Activated effector memory CD4-positive, alpha-beta T cell treated with anti-CD3 and anti-CD28 coated beads, Interleukin-2, amount 50 U/mL, for 16 hours (primary cell): Measurements from ENCODE around the gene NAV2.
"Not testable (repeated sequence)": the region's sequence is repeated elsewhere in the genome, so short reads cannot be mapped to it uniquely, and the experiment has no call there.

Experiments used
- DNase-seq: peaks from one replicate; pipeline ENCODE4 v3.0.0-alpha.2; 2020

The NAV2 gene

GRCh38 chr11:19982774-19983495 lies 270.3 kb downstream of the NAV2 start:
- DNase-seq: no peak

GRCh38 chr11:19984048-19984742 lies 271.6 kb downstream of the NAV2 start:
- no peak for DNase-seq

DNA sequence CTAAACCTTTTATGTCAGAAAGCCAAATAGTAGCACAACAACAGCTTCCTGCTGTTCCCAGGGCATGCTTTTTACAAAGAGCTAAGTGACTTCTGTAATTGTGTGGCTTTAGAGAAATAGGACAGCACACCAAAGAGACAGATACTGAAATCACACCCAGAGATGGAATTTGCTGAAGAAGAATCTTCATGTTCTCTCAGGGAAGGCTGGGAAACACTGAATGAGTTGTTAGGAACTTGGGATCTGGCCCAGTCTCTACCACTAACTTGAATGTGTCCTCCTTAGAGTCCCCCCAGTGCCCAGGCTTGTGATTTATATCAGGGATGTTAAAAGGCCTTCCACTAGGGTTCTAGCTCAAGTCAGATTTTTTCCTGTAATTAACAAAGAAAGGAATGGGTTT lies 272.5 kb downstream of the NAV2 start:
- no peak for DNase-seq

GRCh38 chr11:19987331-19987801 lies 274.7 kb downstream of the NAV2 start:
- no peak for DNase-seq

- DNase-seq: no peak
These were observed 276.0 kb downstream of the NAV2 start for GRCh38 chr11:19988598-19988997.

DNA sequence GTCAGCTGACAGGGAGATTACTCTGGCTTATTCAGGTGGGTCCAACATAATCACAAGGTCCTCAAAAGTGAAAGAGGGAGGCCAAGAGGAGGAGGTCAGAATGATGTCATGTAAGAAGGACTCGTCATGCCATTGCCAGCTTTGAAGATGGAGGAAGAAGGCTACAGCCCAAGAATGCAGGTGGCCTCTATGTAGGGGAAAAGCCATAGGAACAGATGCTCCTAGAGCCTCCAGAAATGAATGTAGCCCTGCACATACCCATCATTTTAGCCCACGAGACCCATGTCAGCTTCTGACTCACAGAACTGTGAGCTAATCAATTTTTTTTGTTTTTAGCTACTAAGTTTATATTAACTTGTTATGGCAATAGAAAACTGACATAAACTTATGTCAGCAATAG lies 276.6 kb downstream of the NAV2 start:
- DNase-seq: no peak

DNA sequence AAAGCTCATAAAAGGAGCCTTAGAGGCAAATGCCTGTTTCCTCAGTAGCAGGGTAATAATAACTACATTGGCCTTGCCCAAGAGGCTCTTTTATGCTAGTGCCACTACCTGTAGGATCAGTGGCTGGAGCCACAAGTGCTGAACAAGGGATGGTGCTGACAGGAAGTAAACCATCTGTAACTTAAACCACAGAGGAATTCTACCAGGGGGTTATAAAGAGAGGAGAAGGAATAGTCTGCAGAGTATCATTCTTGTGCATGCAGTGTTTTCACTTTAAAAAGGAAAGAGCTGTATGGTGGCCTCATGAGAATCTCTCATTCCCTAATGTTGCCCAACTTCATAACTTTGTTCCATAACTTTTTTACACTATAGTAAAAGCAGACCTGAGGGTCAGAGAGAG lies 279.5 kb downstream of the NAV2 start:
- no peak for DNase-seq

DNA sequence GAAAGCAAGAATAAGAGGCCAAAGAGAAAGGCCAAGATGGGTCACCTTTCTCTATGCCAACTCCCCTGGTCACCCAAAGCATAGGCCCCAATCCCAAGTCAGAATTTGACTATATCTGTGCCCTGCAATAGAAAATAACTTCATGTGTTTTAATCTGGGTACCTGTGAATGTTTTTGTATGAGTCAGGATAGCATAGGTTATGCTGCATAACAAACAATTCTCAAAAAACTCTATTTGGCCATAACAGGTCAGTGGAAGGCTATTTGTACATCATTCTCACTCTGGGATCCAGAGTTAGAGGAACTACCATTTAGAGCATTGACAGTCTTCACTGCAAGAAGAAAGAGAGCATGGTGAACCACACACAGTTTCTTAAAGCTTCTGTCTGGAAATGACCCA lies 280.4 kb downstream of the NAV2 start:
- DNase-seq: no peak

- no peak for DNase-seq
These were observed 282.0 kb downstream of the NAV2 start for GRCh38 chr11:19994672-19995071.

- DNase-seq: no peak
These were observed 282.5 kb downstream of the NAV2 start for GRCh38 chr11:19995145-19995544.

- DNase-seq: no peak
These were observed 283.9 kb downstream of the NAV2 start for GRCh38 chr11:19996571-19996970.

DNA sequence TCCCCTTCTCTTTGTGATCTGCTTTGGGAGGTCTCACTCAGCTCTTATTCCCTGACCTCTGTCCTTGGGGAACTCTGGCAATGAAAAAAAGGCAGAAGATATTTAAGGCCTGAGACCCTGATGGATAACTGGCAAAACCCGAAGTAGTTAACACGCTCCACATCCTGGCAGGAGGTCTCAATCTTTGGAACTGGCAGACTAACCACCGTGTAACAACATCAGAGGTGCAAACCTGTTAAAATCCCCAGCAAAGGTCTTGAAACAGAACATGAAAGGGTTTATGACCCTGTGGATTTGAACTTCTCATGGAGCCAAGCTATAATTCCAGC lies 287.3 kb downstream of the NAV2 start:
- no peak for DNase-seq

- no peak for DNase-seq
These were observed 287.9 kb downstream of the NAV2 start for GRCh38 chr11:20000351-20001134.

- no peak for DNase-seq
These were observed 289.9 kb downstream of the NAV2 start for GRCh38 chr11:20002312-20003216.

- DNase-seq: no peak
These were observed 290.7 kb downstream of the NAV2 start for GRCh38 chr11:20003351-20003750.

- no peak for DNase-seq
These were observed 292.2 kb downstream of the NAV2 start for GRCh38 chr11:20004866-20005265.

DNA sequence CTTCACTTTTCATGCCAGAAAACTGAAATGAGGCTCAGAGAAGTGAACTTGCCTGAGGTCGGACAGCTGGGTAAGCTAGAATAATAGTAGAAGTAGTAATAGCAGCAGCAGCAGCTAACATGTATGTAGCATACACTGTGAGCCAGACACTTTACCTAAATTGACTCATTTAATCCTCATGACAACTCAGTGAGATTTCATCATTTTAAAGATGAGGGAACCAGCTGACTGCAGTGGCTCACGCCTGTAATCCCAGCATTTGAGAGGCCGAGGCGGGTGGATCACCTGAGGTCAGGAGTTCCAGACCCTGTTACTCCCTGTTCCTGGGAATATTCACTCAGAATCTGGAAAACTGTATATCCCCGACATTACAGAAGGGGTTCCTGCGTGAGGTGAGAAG lies 293.1 kb downstream of the NAV2 start:
- DNase-seq: no peak

- DNase-seq: not testable (repeated sequence)
These were observed 294.0 kb downstream of the NAV2 start for GRCh38 chr11:20006618-20007017.

GRCh38 chr11:20007386-20007785 lies 294.7 kb downstream of the NAV2 start:
- no peak for DNase-seq

DNA sequence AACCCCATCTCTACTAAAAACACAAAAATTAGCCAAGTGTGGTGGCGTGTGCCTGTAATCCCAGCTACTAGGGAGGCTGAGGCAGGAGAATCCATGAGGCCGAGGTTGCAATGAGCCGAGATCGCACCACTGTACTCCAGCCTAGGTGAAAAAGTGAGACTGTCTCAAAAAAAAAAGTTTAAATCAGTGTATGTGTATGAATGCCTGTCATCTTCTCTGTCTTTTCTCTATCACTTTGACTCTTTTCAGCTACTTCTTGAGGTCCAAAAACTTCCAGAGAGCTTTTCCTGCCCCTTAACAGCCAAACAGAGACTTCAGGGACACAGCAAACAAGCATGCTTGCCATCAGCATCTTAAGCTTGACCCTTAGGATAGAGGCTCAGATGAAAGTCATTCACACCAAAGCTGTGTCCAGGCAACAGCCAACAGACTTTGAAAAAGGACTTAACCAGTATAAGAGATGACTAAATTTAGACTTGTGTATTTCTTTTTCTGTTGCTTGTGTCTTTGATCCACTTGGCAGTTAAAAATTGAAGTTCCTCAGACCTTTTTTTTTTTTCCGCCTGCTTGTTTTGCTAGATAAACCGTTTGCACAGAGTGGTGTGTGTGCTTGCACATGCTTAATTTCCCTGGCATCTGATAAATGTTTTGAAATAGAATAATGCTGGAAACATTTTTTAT lies 295.7 kb downstream of the NAV2 start:
- DNase-seq: no peak

- DNase-seq: no peak
These were observed 296.4 kb downstream of the NAV2 start for GRCh38 chr11:20008871-20009644.
